IMR-90 (cell line): ENCODE data around the gene LIMCH1. TPM values are rescaled to one million over a fixed set of nuclear protein-coding genes. Genes with fewer than 3 reads are reported as not detected.

Experiments used
- ATAC-seq: fragments of 200-7000 bp; cut with Tn5 transposase; 2 replicates; pipeline ENCODE4 v1.9.1; 2020; ENCODE audit warnings: low read depth, mild to moderate bottlenecking, moderate library complexity
- BruUV-seq: library from RNA; stranded (reverse); fragments of 400-500 nt; replicated peaks from 2 replicates; lab custom pipeline; 2021; lab: Mats Ljungman, UMichigan
- CTCF ChIA-PET: fragments of 300-600 bp; formaldehyde crosslinking; extraction: SDS; loops from one replicate; lab custom pipeline; 2021; ENCODE audit warnings: antibody characterized with exemption; lab: Yijun Ruan, JAX
- POLR2A ChIA-PET: fragments of 300-600 bp; sonication (Branson Sonifier 250); formaldehyde crosslinking; loops from one replicate; lab custom pipeline; 2022; ENCODE audit warnings: antibody characterized with exemption; ENCODE audit not compliant: unreplicated experiment; lab: Charles Lee
- DNase-seq: peaks from one replicate; pipeline ENCODE4 v3.0.0; 2013
- H2AFZ ChIP-seq: replicated peaks from 2 replicates; pipeline ENCODE3; 2013; ENCODE audit warnings: low read length, mild to moderate bottlenecking; ENCODE audit not compliant: poor library complexity
- H2AK5ac ChIP-seq: 2 replicates; pipeline ENCODE4 v1.6.1; 2013; ENCODE audit warnings: low read depth, low read length, inconsistent platforms
- H2AK9ac ChIP-seq: replicated peaks from 2 replicates; pipeline ENCODE3; 2013; ENCODE audit warnings: mild to moderate bottlenecking, low read depth, low read length, moderate library complexity; ENCODE audit not compliant: poor library complexity
- H2BK120ac ChIP-seq: 2 replicates; pipeline ENCODE4 v1.6.1; 2013; ENCODE audit warnings: low read depth, low read length, inconsistent platforms
- H2BK15ac ChIP-seq: 3 replicates; pipeline ENCODE4 v1.6.1; 2013; ENCODE audit warnings: low read depth, low read length, inconsistent platforms
- H2BK20ac ChIP-seq: 2 replicates; pipeline ENCODE4 v1.6.1; 2013; ENCODE audit warnings: low read depth, mild to moderate bottlenecking, inconsistent platforms, low read length, moderate library complexity
- H2BK5ac ChIP-seq: 2 replicates; pipeline ENCODE4 v1.6.1; 2013; ENCODE audit warnings: mild to moderate bottlenecking, low read depth, low read length, inconsistent platforms; ENCODE audit not compliant: poor library complexity, severe bottlenecking
- H3K14ac ChIP-seq: replicated peaks from 2 replicates; pipeline ENCODE4 v1.6.1; 2013; ENCODE audit warnings: low read depth, low read length, inconsistent platforms
- H3K18ac ChIP-seq: 2 replicates; pipeline ENCODE4 v1.6.1; 2013; ENCODE audit warnings: low read depth, low read length, control low read depth
- H3K23ac ChIP-seq: 2 replicates; pipeline ENCODE4 v1.6.1; 2013; ENCODE audit warnings: low read depth, low read length, inconsistent platforms
- H3K27ac ChIP-seq: 2 replicates; pipeline ENCODE4 v1.5.1; 2013; ENCODE audit warnings: mild to moderate bottlenecking, control low read depth, low read length; ENCODE audit not compliant: insufficient read depth
- H3K27me3 ChIP-seq: 2 replicates; pipeline ENCODE4 v1.6.1; 2013; ENCODE audit warnings: low read length; ENCODE audit not compliant: control insufficient read depth, insufficient read depth
- H3K36me3 ChIP-seq: 2 replicates; pipeline ENCODE4 v1.6.1; 2013; ENCODE audit warnings: low read length, mixed read lengths; ENCODE audit not compliant: control insufficient read depth, insufficient read depth
- H3K4ac ChIP-seq: 2 replicates; pipeline ENCODE4 v1.6.1; 2013; ENCODE audit warnings: low read depth, low read length, inconsistent platforms
- H3K4me1 ChIP-seq: 2 replicates; pipeline ENCODE4 v1.6.1; 2013; ENCODE audit warnings: low read length, mixed read lengths; ENCODE audit not compliant: control insufficient read depth, insufficient read depth
- H3K4me2 ChIP-seq: 2 replicates; pipeline ENCODE4 v1.6.1; 2013; ENCODE audit warnings: low read depth, mild to moderate bottlenecking, control low read depth, low read length, moderate library complexity
- H3K4me3 ChIP-seq: 2 replicates; pipeline ENCODE4 v1.5.1; 2013; ENCODE audit warnings: low read depth, mild to moderate bottlenecking, control low read depth, low read length, moderate library complexity; ENCODE audit not compliant: insufficient read depth
- H3K56ac ChIP-seq: 2 replicates; pipeline ENCODE4 v1.6.1; 2013; ENCODE audit warnings: low read length, inconsistent platforms; ENCODE audit not compliant: insufficient read depth; ENCODE audit errors: extremely low read depth
- H3K79me1 ChIP-seq, 2 experiments: 2 replicates each; pipeline ENCODE4 v1.6.1; 2013; ENCODE audit warnings: low read length in 2 of 2, inconsistent platforms in 1 of 2, low read depth in 1 of 2
- H3K9ac ChIP-seq: 2 replicates; pipeline ENCODE4 v1.6.1; 2013; ENCODE audit warnings: low read depth, low read length, control low read depth
- H3K9me1 ChIP-seq: 2 replicates; pipeline ENCODE4 v1.6.1; 2013; ENCODE audit warnings: low read length, inconsistent platforms; ENCODE audit not compliant: insufficient read depth
- H3K9me3 ChIP-seq: 2 replicates; pipeline ENCODE4 v1.6.1; 2013; ENCODE audit warnings: low read length; ENCODE audit not compliant: control insufficient read depth, insufficient read depth
- H4K20me1 ChIP-seq: 2 replicates; pipeline ENCODE4 v1.6.1; 2013; ENCODE audit warnings: low read length, inconsistent platforms; ENCODE audit not compliant: insufficient read depth
- H4K5ac ChIP-seq: 2 replicates; pipeline ENCODE4 v1.6.1; 2013; ENCODE audit warnings: mild to moderate bottlenecking, low read depth, low read length, control low read depth
- H4K8ac ChIP-seq, 2 experiments: 2 replicates each; pipeline ENCODE4 v1.6.1; 2013; ENCODE audit warnings: low read depth in 2 of 2, low read length in 2 of 2, control low read depth in 1 of 2, inconsistent platforms in 1 of 2
- H4K91ac ChIP-seq: 2 replicates; pipeline ENCODE4 v1.6.1; 2013; ENCODE audit warnings: low read depth, low read length, inconsistent platforms; ENCODE audit not compliant: insufficient read depth
- BHLHE40 ChIP-seq: fragments of 150-350 bp; IDR thresholded peaks from 2 replicates; pipeline ENCODE4 v1.6.1; 2016; ENCODE audit warnings: mild to moderate bottlenecking, low read depth, low read length
- CEBPB ChIP-seq: IDR thresholded peaks from 2 replicates; pipeline ENCODE4 v1.6.1; 2012; ENCODE audit warnings: low read depth, low read length, improper control_type of control experiment
- CHD1 ChIP-seq: IDR thresholded peaks from 2 replicates; pipeline ENCODE4 v1.6.1; 2012; ENCODE audit warnings: low read depth, low read length, improper control_type of control experiment
- CTCF ChIP-seq: conservative IDR thresholded peaks from 2 replicates; pipeline ENCODE4 v1.5.1; 2012; ENCODE audit warnings: mild to moderate bottlenecking, low read depth, low read length, improper control_type of control experiment
- ELK1 ChIP-seq: fragments of 150-350 bp; IDR thresholded peaks from 2 replicates; pipeline ENCODE4 v1.6.1; 2016; ENCODE audit warnings: low read depth, mild to moderate bottlenecking, low read length, moderate library complexity, borderline replicate concordance
- FOS ChIP-seq: fragments of 150-350 bp; IDR thresholded peaks from 2 replicates; pipeline ENCODE4 v1.6.1; 2016; ENCODE audit warnings: low read depth, low read length
- MAZ ChIP-seq: IDR thresholded peaks from 2 replicates; pipeline ENCODE4 v1.6.1; 2012; ENCODE audit warnings: low read depth, mild to moderate bottlenecking, low read length, improper control_type of control experiment, moderate library complexity, borderline replicate concordance
- MXI1 ChIP-seq: IDR thresholded peaks from 2 replicates; pipeline ENCODE4 v1.6.1; 2012; ENCODE audit warnings: low read depth, mild to moderate bottlenecking, low read length, moderate library complexity, borderline replicate concordance
- NFE2L2 ChIP-seq: fragments of 150-350 bp; IDR thresholded peaks from 2 replicates; pipeline ENCODE4 v1.6.1; 2016; ENCODE audit warnings: low read depth, mild to moderate bottlenecking, low read length
- POLR2A ChIP-seq: IDR thresholded peaks from 2 replicates; pipeline ENCODE4 v1.6.1; 2012; ENCODE audit warnings: mild to moderate bottlenecking, low read depth, low read length
- RAD21 ChIP-seq: IDR thresholded peaks from 2 replicates; pipeline ENCODE4 v1.6.1; 2012; ENCODE audit warnings: low read length, improper control_type of control experiment
- RCOR1 ChIP-seq: IDR thresholded peaks from 2 replicates; pipeline ENCODE4 v1.6.1; 2012; ENCODE audit warnings: mild to moderate bottlenecking, low read length, improper control_type of control experiment; ENCODE audit not compliant: insufficient replicate concordance
- RFX5 ChIP-seq: IDR thresholded peaks from 2 replicates; pipeline ENCODE4 v1.8.0; 2012; ENCODE audit warnings: low read depth, mild to moderate bottlenecking, low read length, moderate library complexity
- SMC3 ChIP-seq: fragments of 150-350 bp; IDR thresholded peaks from 2 replicates; pipeline ENCODE4 v1.6.1; 2016; ENCODE audit warnings: low read depth, mild to moderate bottlenecking, antibody characterized with exemption, low read length, moderate library complexity
- USF2 ChIP-seq: fragments of 150-350 bp; IDR thresholded peaks from 2 replicates; pipeline ENCODE4 v1.6.1; 2017; ENCODE audit warnings: mild to moderate bottlenecking, antibody characterized with exemption, low read length, low read depth
- WGBS, 2 experiments: methylation state at CpG; one replicate each; pipeline versions ENCODE4 v1.1.5 to v1.1.7; 2013; ENCODE audit warnings: missing lambda C conversion rate in 2 of 2; ENCODE audit not compliant: insufficient read length in 1 of 2; ENCODE audit errors: extremely low coverage in 2 of 2; 5-methylcytosine and 5-hydroxymethylcytosine counted together
- dilution Hi-C: fragments of 300-500 bp; cut with HindIII; formaldehyde crosslinking; loops from one replicate; pipeline ENCODE4 v1.14.3; 2018; ENCODE audit warnings: low sequenced_read_pairs; ENCODE audit not compliant: unreplicated experiment
- in situ Hi-C: fragments of 300-500 bp; cut with MboI; formaldehyde crosslinking; loops from 3 replicates; pipeline ENCODE4 v1.14.3; 2019; ENCODE audit warnings: low sequenced_read_pairs, inconsistent platforms, mixed read lengths
- intact Hi-C: fragments of 100-400 bp; cut with micrococcal nuclease; formaldehyde crosslinking; loops from 2 replicates; pipeline ENCODE4 v1.10.0; 2022
- polyA plus RNA-seq, 3 experiments: library from polyadenylated mRNA; depleted of rRNA; stranded (reverse); fragments of >200 nt; gene quantifications; 2 replicates each; pipeline ENCODE4 v1.2.3, GENCODE V29; 2012; ENCODE audit warnings: low replicate concordance in 1 of 3
- total RNA-seq: library from RNA; depleted of rRNA; stranded (reverse); fragments of >200 nt; gene quantifications from 2 replicates; pipeline ENCODE4 v1.2.3, GENCODE V29; 2012

LIMCH1 gene
- total and polyA plus RNA-seq, 2 of the 4 experiments (the other 2 are of a cell fraction): 0.89 to 2.9 TPM

- Histone ChIP-seq H4K91ac (no peak overlapping the region), H2BK15ac (no peak overlapping the region), H3K4ac (no peak overlapping the region), H3K27me3 (peaks cover 19% of the 10 kb centered on the region), H3K27ac (no peak overlapping the region), H3K4me2 (no peak overlapping the region), H3K23ac (no peak overlapping the region), H2AK5ac (no peak overlapping the region), H2BK5ac (no peak overlapping the region), H3K9me1 (no peaks in the 10 kb centered on the region), H4K5ac (no peak overlapping the region), H3K18ac (no peak overlapping the region), H2BK20ac (no peak overlapping the region), H4K8ac (no peak overlapping the region), H3K36me3 (no peaks in the 10 kb centered on the region; the same call in 1 of the 2 replicates), H2AFZ (no peak overlapping the region), H2AK9ac (no peak overlapping the region), H2BK120ac (no peak overlapping the region), H4K20me1 (no peaks in the 10 kb centered on the region), H3K4me3 (no peak overlapping the region), H3K4me1 (no peaks in the 10 kb centered on the region), H3K56ac (no peak overlapping the region), H3K79me1 (no peaks in the 10 kb centered on the region), H3K9ac (no peak overlapping the region), H3K9me3 (no peaks in the 10 kb centered on the region), H3K14ac (no peak overlapping the region)
- ChIA-PET CTCF (no interaction called here), POLR2A (no interaction called here)
- no peak for DNase-seq
- in situ Hi-C loops (no loop called here), dilution Hi-C loops (no loop called here), intact Hi-C loops (loop anchor here (10.0 kb wide), 1 partner anchor 588 kb away; no protein-coding TSS in a partner anchor)
- no peak for TF ChIP-seq NFE2L2
- no peak for TF ChIP-seq FOS
- no peak for TF ChIP-seq MXI1
- no peak for TF ChIP-seq USF2
- TF ChIP-seq BHLHE40: no peak
- no peak for TF ChIP-seq RCOR1
- TF ChIP-seq RFX5: no peak
- no peak for TF ChIP-seq SMC3
- TF ChIP-seq CEBPB: no peak
- no peak for TF ChIP-seq MAZ
- no peak for TF ChIP-seq ELK1
- TF ChIP-seq CTCF: no peak
- no peak for TF ChIP-seq CHD1
- TF ChIP-seq RAD21: no peak
- TF ChIP-seq POLR2A: no peak
- no peak for ATAC-seq
- no CpG with 5 or more reads among the region's 4 CpGs for WGBS, 2 experiments
- BruUV-seq: no TSS peak
Measured at GRCh38 chr4:41696763-41697162, 158.8 kb downstream of the LIMCH1 start.
